Pancreas (tissue), 10 donors: Measurements from ENCODE around the gene MOV10L1. TPM values are rescaled to one million over a fixed set of nuclear protein-coding genes. Genes with fewer than 3 reads are reported as not detected.
A peak's percentile ranks its signal among the peaks of the same experiment; 100 is the strongest.

ENCODE experiments used
- ATAC-seq, 4 donors: fragments of 200-7000 bp; cut with Tn5 transposase; one replicate each; pipeline versions ENCODE4 v1.8.0 to v1.9.1; 2020; ENCODE audit warnings: mild to moderate bottlenecking in 4 of 4, moderate library complexity in 4 of 4
- DNase-seq, 6 donors: peaks; one replicate each; pipeline ENCODE4 v3.0.0-alpha.2; 2020
- FAIRE-seq: peaks from 2 replicates; lab custom pipeline; 2012; peaks lifted over from hg19 to GRCh38; lab: Jason Lieb, UNC
- H3K27ac ChIP-seq, 4 donors: fragments of 200-600 bp; sonication (generic); 1 replicate in 3 of 4; 2 replicates in 1 of 4; pipeline versions ENCODE4 v1.5.0 to v1.8.0; 2020
- H3K27me3 ChIP-seq, 4 donors: fragments of 200-600 bp; one replicate each; pipeline ENCODE4 v1.8.0; 2021
- H3K36me3 ChIP-seq, 3 donors: fragments of 200-600 bp; sonication (generic) in 1 of 3; one replicate each; pipeline versions ENCODE4 v1.5.0 to v1.8.0; 2020 to 2021
- H3K4me1 ChIP-seq, 3 donors: fragments of 200-600 bp; one replicate each; pipeline ENCODE4 v1.8.0; 2021
- H3K4me3 ChIP-seq, 4 donors: fragments of 200-600 bp; sonication (generic) in 2 of 4; one replicate each; pipeline versions ENCODE4 v1.5.0 to v1.8.0; 2020 to 2021
- H3K9me3 ChIP-seq, 4 donors: fragments of 200-600 bp; one replicate each; pipeline ENCODE4 v1.8.0; 2021
- WGBS, 2 donors: extraction: QIAGEN DNeasy Blood & Tissue Kit; methylation state at CpG; one replicate each; pipeline ENCODE4 v1.1.7; 2013; 5-methylcytosine and 5-hydroxymethylcytosine counted together
- intact Hi-C, 3 donors: fragments of 100-400 bp; cut with DNase I; formaldehyde crosslinking; loops; one replicate each; pipeline versions ENCODE4 v1.11.1 to v1.14.2; 2022
- polyA plus RNA-seq, 2 donors: library from polyadenylated mRNA; stranded (reverse); fragments of 200-250 nt; gene quantifications; one replicate each; pipeline ENCODE4 v1.2.3, GENCODE V29; 2013
- total RNA-seq, 6 donors: library from RNA; stranded (reverse); fragmentation: NEBNext Ultra II Directional in 4 of 6; extraction: Animal tissue kit (Norgen Biotek cat#: 25700) in 4 of 6; gene quantifications; one replicate each; pipeline versions ENCODE4 v1.2.1 to v1.2.4, GENCODE V29; 2021 to 2023
- TF ChIP-seq, protein P1 (sequence below), 4 donors: fragments of 200-600 bp; sonication (generic) in 3 of 4; IDR thresholded peaks; one replicate each; pipeline versions ENCODE4 v1.5.0 to v1.8.0; 2021; ENCODE audit warnings: antibody characterized with exemption in 4 of 4
- donor health status: healthy with polysubstance abuse.
- donor health status: DM: no; HTN: no; CAD: no; lungs with moderate emphysema.
- donor health status: DM: no; HTN: no; CAD: no.
- donor health status: control.
- donor health status: control.
- donor health status: Bipolar disorder and iron deficiency.
- donor health status: DM: yes; HTN: yes; CAD: no.
- donor health status: DM: no; HTN: no; CAD: no.
- donor health status: DM: no; HTN: no; CAD: no.
- donor health status: DM: yes; HTN: yes; CAD: no.

The MOV10L1 gene
- total and polyA plus RNA-seq, 8 donors, result 0.09 to 1.9 (median 0.26) TPM; not detected in 1

DNA sequence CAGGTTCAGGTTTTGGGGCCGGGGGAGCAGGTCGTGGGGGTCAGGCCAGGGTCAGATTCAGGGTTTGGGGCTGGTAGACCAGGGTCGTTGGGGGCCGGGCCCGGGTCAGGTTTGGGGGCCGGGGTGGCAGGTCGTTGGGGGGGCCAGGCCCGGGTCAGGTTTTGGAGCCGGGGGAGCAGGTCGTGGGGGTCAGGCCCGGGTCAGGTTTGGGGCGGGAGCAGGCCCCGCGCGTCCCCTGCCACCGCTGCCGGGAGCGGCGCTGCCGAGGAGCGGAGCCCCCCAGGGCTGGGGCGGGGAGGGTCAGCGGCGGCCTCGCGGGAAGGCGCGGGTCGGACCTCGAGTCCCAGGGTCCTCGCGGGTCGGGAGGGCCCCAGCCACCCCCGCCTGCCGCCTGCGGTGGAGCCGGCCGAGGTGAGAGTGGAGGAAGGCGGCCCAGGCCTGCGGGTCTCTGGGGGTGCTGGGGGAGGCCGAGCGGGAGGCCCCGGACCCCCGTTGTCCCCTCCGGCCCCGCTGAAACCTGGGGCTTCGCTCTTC is 96.4 kb downstream of the MOV10L1 start:
- H3K9me3 ChIP-seq, result no peaks in the 10 kb centered on the region
- intact Hi-C loops, result no loop called here
- peak overlapping the region; percentile 60 to 83 (median 72) for H3K4me3 ChIP-seq
- peak in 4 of 6 donors; percentile 43 to 85 (median 56) for DNase-seq
- H3K27ac ChIP-seq, result peak overlapping the region; percentile 37 to 71 (median 57)
- no peak for FAIRE-seq
- TF ChIP-seq, protein P1, sequence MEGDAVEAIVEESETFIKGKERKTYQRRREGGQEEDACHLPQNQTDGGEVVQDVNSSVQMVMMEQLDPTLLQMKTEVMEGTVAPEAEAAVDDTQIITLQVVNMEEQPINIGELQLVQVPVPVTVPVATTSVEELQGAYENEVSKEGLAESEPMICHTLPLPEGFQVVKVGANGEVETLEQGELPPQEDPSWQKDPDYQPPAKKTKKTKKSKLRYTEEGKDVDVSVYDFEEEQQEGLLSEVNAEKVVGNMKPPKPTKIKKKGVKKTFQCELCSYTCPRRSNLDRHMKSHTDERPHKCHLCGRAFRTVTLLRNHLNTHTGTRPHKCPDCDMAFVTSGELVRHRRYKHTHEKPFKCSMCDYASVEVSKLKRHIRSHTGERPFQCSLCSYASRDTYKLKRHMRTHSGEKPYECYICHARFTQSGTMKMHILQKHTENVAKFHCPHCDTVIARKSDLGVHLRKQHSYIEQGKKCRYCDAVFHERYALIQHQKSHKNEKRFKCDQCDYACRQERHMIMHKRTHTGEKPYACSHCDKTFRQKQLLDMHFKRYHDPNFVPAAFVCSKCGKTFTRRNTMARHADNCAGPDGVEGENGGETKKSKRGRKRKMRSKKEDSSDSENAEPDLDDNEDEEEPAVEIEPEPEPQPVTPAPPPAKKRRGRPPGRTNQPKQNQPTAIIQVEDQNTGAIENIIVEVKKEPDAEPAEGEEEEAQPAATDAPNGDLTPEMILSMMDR (IDR thresholded peaks at IDR 0.05), result no peak
- WGBS, 2 donors, result 1 to 2% methylated on average over 21 to 47 of the region's 47 CpGs
- H3K4me1 ChIP-seq, result peaks cover 32 to 38% (median 35%) of the 10 kb centered on the region in 3 donors
- no peaks in the 10 kb centered on the region for H3K27me3 ChIP-seq
- H3K36me3 ChIP-seq, result no peaks in the 10 kb centered on the region
- no peak for ATAC-seq

DNA sequence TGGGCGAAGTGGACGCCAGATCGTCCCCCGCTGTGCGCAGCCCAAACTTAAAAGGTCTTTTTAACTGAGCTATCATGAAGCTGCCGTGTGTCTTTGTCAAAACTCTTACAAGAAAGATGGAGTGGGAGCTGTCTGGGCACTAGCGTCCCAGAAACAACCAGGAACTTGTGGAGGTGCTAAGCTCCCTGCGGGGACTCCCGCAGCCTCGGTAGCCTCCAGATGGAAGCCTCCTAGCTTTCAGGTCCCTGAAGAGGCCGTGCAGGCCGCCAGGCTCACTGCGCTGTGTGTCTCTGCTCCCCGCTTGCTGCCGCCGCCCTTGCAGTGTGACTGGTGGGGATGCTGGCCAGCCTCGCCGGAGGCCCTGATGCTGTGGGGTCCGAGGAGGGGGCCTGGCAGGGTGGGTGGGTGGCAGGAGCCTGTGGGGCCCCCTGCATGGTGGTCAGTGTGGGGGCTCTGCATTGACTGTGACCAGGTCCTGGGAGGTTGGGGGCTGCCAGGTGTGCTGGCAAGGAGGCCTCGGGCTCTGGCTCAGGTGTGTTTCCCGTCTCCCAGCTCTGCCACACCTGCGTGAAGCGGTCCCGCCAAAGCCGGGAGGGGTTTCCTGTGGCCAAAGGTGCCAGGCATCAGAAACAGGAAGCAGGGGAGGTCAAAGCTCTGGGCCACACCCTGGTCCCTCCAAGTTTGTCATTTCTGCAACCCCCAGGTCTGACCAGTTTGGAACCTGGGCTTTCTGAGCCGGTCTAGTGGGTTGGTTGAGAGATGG is 97.1 kb downstream of the MOV10L1 start:
- Histone ChIP-seq H3K9me3 (no peaks in the 10 kb centered on the region), H3K4me3 (peak overlapping the region; percentile 60 to 83 (median 72)), H3K27ac (peak overlapping the region; percentile 37 to 71 (median 57)), H3K27me3 (no peaks in the 10 kb centered on the region), H3K36me3 (no peaks in the 10 kb centered on the region), H3K4me1 (peaks cover 35 to 42% (median 39%) of the 10 kb centered on the region in 3 donors)
- ATAC-seq, result no peak
- TF ChIP-seq, protein P1 (IDR thresholded peaks at IDR 0.05), result no peak
- DNase-seq, result peak; percentile 34 to 84 (median 53)
- WGBS, 2 donors, result 23 to 27% methylated on average over 24 to 26 of the region's 26 CpGs
- intact Hi-C loops, result no loop called here
- no peak for FAIRE-seq

DNA sequence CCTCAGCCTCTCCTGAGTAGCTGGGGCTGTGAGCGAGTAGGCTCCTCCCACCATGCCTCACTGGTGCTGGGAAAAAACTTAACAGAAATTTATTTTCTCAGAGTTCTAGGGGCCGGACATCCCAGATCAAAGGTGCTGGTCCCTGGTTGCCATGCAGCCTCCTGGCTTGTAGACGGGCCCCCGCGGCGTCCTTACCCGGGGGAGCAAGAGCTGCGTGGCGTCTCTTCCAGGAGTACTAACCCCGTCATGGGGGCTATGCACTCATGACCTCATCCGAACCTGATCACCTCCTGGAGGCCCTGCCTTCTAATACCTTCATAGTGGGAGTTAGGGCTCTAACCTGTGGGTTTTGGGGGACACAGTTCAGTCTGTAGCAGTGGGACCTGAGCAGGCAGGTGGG is 98.5 kb downstream of the MOV10L1 start:
- no peaks in the 10 kb centered on the region for H3K36me3 ChIP-seq
- no peaks in the 10 kb centered on the region for H3K9me3 ChIP-seq
- no peak overlapping the region for H3K4me3 ChIP-seq
- WGBS, 2 donors, result 93 to 97% methylated on average over 11 of the region's 11 CpGs
- H3K27me3 ChIP-seq, result no peaks in the 10 kb centered on the region
- peaks cover 28 to 39% (median 30%) of the 10 kb centered on the region in 3 donors for H3K4me1 ChIP-seq
- ATAC-seq (no peak), FAIRE-seq (no peak), DNase-seq (peak in 3 of 6 donors; percentile 16 to 61 (median 36))
- no peak overlapping the region for H3K27ac ChIP-seq
- intact Hi-C loops, result no loop called here
- TF ChIP-seq, protein P1 (IDR thresholded peaks at IDR 0.05), result no peak

DNA sequence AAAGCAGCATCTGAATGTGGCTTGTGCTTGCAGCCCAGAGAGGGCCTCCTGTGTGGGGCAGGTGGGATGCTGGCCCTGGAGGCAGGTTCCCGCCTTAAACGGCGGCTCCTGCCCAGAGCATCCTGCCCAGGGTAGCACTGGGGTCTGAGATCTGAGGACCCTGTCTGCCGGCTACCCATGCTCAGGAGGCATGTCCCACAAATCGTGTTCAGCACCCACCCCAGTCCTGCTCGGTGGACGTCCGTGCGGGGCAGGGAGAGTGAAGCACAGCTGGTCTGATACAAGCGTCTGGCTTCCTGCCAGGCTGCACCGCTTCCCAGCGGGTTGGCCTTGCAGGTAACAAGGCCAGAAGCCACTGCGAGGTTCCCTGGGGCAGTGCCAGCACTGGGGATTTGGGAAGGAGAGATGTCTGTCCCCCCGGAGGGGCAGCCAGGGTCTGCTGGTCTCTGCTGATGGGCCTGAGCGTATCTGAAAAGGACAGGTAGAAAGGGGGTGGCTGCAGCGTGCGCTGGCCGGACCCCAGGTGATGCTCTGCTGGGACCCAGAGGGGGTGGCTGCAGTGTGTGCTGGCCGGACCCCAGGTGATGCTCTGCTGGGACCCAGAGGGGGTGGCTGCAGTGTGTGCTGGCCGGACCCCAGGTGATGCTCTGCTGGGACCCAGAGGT is 99.5 kb downstream of the MOV10L1 start:
- WGBS, 2 donors, result 46 to 51% methylated on average over 20 of the region's 20 CpGs
- TF ChIP-seq, protein P1 (IDR thresholded peaks at IDR 0.05), result no peak
- Histone ChIP-seq H3K9me3 (no peaks in the 10 kb centered on the region), H3K4me3 (no peak overlapping the region), H3K36me3 (peaks cover 0 to 4% (median 0%) of the 10 kb centered on the region in 3 donors), H3K4me1 (peaks cover 25 to 30% (median 26%) of the 10 kb centered on the region in 3 donors), H3K27ac (peak overlapping the region; percentile 80 to 82 (median 80)), H3K27me3 (no peaks in the 10 kb centered on the region)
- peak; percentile 74 to 96 (median 84) for DNase-seq
- intact Hi-C loops, result no loop called here
- FAIRE-seq, result no peak
- ATAC-seq, result peak in 1 of 4 donors; percentile 16
